GM23248 (cell line): ENCODE measurements around the gene DNAJA4. TPM values are rescaled to one million over a fixed set of nuclear protein-coding genes. Genes with fewer than 3 reads are reported as not detected.

Experiments used
- DNase-seq: peaks from one replicate; pipeline ENCODE4 v3.0.0-alpha.2; 2015
- H2AFZ ChIP-seq: fragments of 200-600 bp; sonication (generic); 2 replicates; pipeline ENCODE4 v1.6.1; 2016; ENCODE audit warnings: antibody characterized with exemption
- H3F3A ChIP-seq: fragments of 200-600 bp; sonication (generic); 2 replicates; pipeline ENCODE4 v1.6.1; 2016; ENCODE audit warnings: mild to moderate bottlenecking, antibody characterized with exemption, mixed run types; ENCODE audit not compliant: insufficient read depth
- H3K27ac ChIP-seq: fragments of 200-600 bp; sonication (generic); 2 replicates; pipeline ENCODE4 v1.5.1; 2016; ENCODE audit warnings: mild to moderate bottlenecking
- H3K27me3 ChIP-seq: fragments of 200-600 bp; sonication (generic); replicated peaks from 2 replicates; pipeline ENCODE4 v1.6.1; 2016; ENCODE audit warnings: mild to moderate bottlenecking; ENCODE audit not compliant: insufficient read depth
- H3K36me3 ChIP-seq: fragments of 200-600 bp; sonication (generic); 2 replicates; pipeline ENCODE4 v1.6.1; 2016; ENCODE audit warnings: low read depth, mild to moderate bottlenecking
- H3K4me1 ChIP-seq: fragments of 200-600 bp; sonication (generic); 2 replicates; pipeline ENCODE4 v1.6.1; 2016; ENCODE audit warnings: mild to moderate bottlenecking; ENCODE audit not compliant: insufficient read depth
- H3K4me2 ChIP-seq: fragments of 200-600 bp; sonication (generic); one replicate; pipeline ENCODE4 v1.6.1; 2016; ENCODE audit warnings: mild to moderate bottlenecking; ENCODE audit not compliant: unreplicated experiment
- H3K4me3 ChIP-seq: fragments of 200-600 bp; sonication (generic); 2 replicates; pipeline ENCODE4 v1.5.1; 2016; ENCODE audit warnings: mild to moderate bottlenecking
- H3K79me2 ChIP-seq: fragments of 200-600 bp; sonication (generic); 2 replicates; pipeline ENCODE4 v1.6.1; 2016; ENCODE audit warnings: mild to moderate bottlenecking; ENCODE audit not compliant: insufficient read depth
- H3K9ac ChIP-seq: fragments of 200-600 bp; sonication (generic); 2 replicates; pipeline ENCODE4 v1.6.1; 2016; ENCODE audit warnings: mild to moderate bottlenecking
- H3K9me2 ChIP-seq: fragments of 200-600 bp; sonication (generic); 2 replicates; pipeline ENCODE4 v1.6.1; 2016; ENCODE audit warnings: mixed run types, mild to moderate bottlenecking, moderate library complexity; ENCODE audit not compliant: insufficient read depth
- H3K9me3 ChIP-seq: fragments of 200-600 bp; sonication (generic); one replicate; pipeline ENCODE4 v1.6.1; 2017; ENCODE audit warnings: low read depth
- H4K20me1 ChIP-seq: fragments of 200-600 bp; sonication (generic); 2 replicates; pipeline ENCODE4 v1.6.0; 2016; ENCODE audit not compliant: insufficient read depth
- EZH2 ChIP-seq: fragments of 200-600 bp; sonication (generic); IDR thresholded peaks from 2 replicates; pipeline ENCODE4 v1.6.1; 2018; ENCODE audit warnings: antibody characterized with exemption, mild to moderate bottlenecking; ENCODE audit not compliant: insufficient read depth, poor library complexity, severe bottlenecking
- EZH2phosphoT487 ChIP-seq: fragments of 200-600 bp; sonication (generic); IDR thresholded peaks from 2 replicates; pipeline ENCODE4 v1.6.1; 2018; ENCODE audit warnings: antibody characterized with exemption, moderate library complexity, mild to moderate bottlenecking, low read depth; ENCODE audit not compliant: insufficient read depth
- WGBS, 2 experiments: methylation state at CpG; one replicate each; pipeline ENCODE4 v1.1.6; 2015 to 2017; ENCODE audit warnings: low lambda C conversion rate in 2 of 2, low coverage in 1 of 2; ENCODE audit errors: missing lambda C conversion rate in 2 of 2; 5-methylcytosine and 5-hydroxymethylcytosine counted together
- in situ Hi-C: fragments of 300-500 bp; cut with MboI; formaldehyde crosslinking; loops from 2 replicates; pipeline ENCODE4 v1.15.0; 2020
- polyA plus RNA-seq: library from polyadenylated mRNA; unstranded; fragments of >200 nt; fragmentation: Nextera tagmentation; extraction: Ambion mirVana; gene quantifications from 2 replicates; pipeline ENCODE4 v1.2.1, GENCODE V29; 2016
- total RNA-seq: library from RNA; depleted of rRNA; stranded (reverse); fragments of >200 nt; shearing (Covaris generic); gene quantifications from 2 replicates; pipeline ENCODE4 v1.2.3, GENCODE V29; 2014

DNAJA4 gene
- total and polyA plus RNA-seq, 2 experiments from 2014 or later = 0.43 to 1.4 TPM

DNA sequence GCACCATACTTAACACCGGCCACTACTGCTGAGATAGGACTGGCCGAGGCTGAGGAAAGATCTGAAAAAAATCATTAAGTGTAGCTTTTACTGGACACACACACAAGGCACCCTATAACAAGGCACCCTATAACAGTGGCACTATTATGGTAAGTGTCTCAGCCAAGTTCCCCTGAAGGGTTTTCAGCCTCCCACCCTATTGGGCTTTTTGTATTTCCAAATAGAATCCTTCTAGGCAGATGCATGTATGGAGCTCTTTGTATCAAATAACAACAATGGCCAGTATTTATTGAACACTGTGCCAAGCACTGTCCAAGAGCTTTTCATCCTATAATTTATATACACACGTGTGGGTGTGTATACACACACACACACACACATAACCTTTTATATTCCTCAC lies 6.7 kb upstream of the DNAJA4 start:
- no peaks in the 10 kb centered on the region for H3K4me1 ChIP-seq
- in situ Hi-C loops = no loop called here
- H2AFZ ChIP-seq = no peak overlapping the region
- H4K20me1 ChIP-seq = no peaks in the 10 kb centered on the region
- TF ChIP-seq EZH2phosphoT487 = no peak
- no peak for TF ChIP-seq EZH2
- no peaks in the 10 kb centered on the region for H3K79me2 ChIP-seq
- H3K27ac ChIP-seq = no peak overlapping the region
- DNase-seq = no peak
- no peak overlapping the region for H3K9ac ChIP-seq
- H3K9me3 ChIP-seq = no peaks in the 10 kb centered on the region
- WGBS, 2 experiments = 73 to 78% methylated on average over 3 of the region's 3 CpGs
- no peaks in the 10 kb centered on the region for H3F3A ChIP-seq
- H3K9me2 ChIP-seq = no peaks in the 10 kb centered on the region
- no peaks in the 10 kb centered on the region; the same call in 1 of the 2 replicates for H3K27me3 ChIP-seq
- no peak overlapping the region for H3K4me3 ChIP-seq
- no peak overlapping the region for H3K4me2 ChIP-seq
- no peaks in the 10 kb centered on the region for H3K36me3 ChIP-seq

DNA sequence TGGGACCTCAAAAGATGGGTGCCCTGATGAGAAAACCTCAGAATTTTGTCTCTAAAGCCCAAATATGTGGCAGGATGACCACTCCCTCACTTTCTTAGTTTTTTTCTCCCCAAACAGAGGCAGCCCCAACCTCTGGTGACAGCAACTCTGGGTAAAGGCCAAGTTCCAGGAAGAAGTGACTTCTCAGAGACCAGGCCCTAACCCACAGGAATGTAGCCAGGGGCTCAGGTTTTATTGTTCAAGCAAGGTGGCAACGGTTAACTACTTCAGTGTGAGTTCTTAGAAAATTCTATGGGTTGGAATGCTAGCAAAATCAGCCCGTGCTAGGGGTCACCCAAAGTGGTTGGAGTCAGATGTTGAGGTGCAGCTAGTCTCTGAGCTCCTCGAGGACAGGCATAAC lies 5.1 kb upstream of the DNAJA4 start:
- WGBS, 2 experiments = 34% methylated on average over 3 of the region's 3 CpGs
- H3K9me2 ChIP-seq = no peaks in the 10 kb centered on the region
- TF ChIP-seq EZH2 = no peak
- TF ChIP-seq EZH2phosphoT487 = no peak
- DNase-seq = no peak
- no peaks in the 10 kb centered on the region for H3K4me1 ChIP-seq
- no peak overlapping the region for H3K4me2 ChIP-seq
- no peaks in the 10 kb centered on the region; the same call in 1 of the 2 replicates for H3K27me3 ChIP-seq
- H4K20me1 ChIP-seq = no peaks in the 10 kb centered on the region
- no peaks in the 10 kb centered on the region for H3K9me3 ChIP-seq
- no peaks in the 10 kb centered on the region for H3K79me2 ChIP-seq
- H3K9ac ChIP-seq = no peak overlapping the region
- H2AFZ ChIP-seq = no peak overlapping the region
- no peaks in the 10 kb centered on the region for H3K36me3 ChIP-seq
- no peak overlapping the region for H3K27ac ChIP-seq
- H3F3A ChIP-seq = no peaks in the 10 kb centered on the region
- H3K4me3 ChIP-seq = no peak overlapping the region
- in situ Hi-C loops = no loop called here

DNA sequence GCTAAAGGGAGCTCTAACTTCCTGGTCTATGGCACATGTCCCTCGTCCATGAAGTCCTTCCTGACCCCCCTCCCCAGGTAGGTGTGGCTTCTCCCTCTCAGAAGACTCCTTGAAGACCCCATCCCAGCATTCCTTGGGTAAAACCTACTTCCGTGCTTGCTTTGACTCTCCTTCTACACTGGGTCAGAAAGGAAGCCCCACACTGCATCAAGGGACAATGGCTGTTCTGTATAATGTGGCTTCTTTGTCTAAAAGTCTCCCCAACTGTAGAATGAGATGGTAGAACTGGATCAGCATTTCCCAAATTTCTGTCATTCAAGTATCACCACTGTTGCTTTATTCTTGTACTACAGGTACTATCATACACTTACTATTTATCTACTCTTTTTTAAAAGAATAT lies 3.9 kb upstream of the DNAJA4 start:
- Histone ChIP-seq H3K4me3 (no peak overlapping the region), H3K4me2 (no peak overlapping the region), H4K20me1 (no peaks in the 10 kb centered on the region), H3K79me2 (no peaks in the 10 kb centered on the region), H3K9me2 (no peaks in the 10 kb centered on the region), H3K27me3 (no peaks in the 10 kb centered on the region; the same call in 1 of the 2 replicates), H2AFZ (no peak overlapping the region), H3K27ac (no peak overlapping the region), H3F3A (no peaks in the 10 kb centered on the region), H3K9ac (no peak overlapping the region), H3K36me3 (no peaks in the 10 kb centered on the region), H3K9me3 (no peaks in the 10 kb centered on the region), H3K4me1 (no peaks in the 10 kb centered on the region)
- TF ChIP-seq EZH2phosphoT487 (no peak), EZH2 (no peak)
- in situ Hi-C loops = no loop called here
- no peak for DNase-seq
- 50% methylated on average over 2 of the region's 2 CpGs for WGBS, 2 experiments

DNA sequence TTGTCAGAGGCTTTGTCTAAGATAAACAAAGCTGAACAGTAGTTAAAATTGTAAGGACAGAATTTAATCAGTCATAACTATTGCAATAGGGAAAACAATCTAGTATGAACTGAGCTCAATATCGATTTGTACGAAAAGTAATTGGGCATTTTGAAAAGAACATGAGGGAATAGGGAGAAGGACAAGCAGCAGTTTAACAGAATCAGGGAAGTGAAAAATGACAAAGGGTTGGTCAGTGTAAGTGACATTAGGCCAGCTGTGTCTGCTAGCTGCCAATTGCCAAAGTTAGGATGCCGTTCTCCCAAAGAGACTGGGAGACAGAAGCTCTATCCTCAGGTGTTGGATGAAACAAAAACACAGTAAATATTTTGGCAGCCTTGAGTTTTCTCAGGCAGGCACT lies 3.3 kb upstream of the DNAJA4 start:
- no peak for DNase-seq
- Histone ChIP-seq H3K27ac (no peak overlapping the region), H3K9me3 (no peaks in the 10 kb centered on the region), H2AFZ (no peak overlapping the region), H3K4me2 (no peak overlapping the region), H3K79me2 (no peaks in the 10 kb centered on the region), H3K4me3 (no peak overlapping the region), H4K20me1 (no peaks in the 10 kb centered on the region), H3K9me2 (no peaks in the 10 kb centered on the region), H3K4me1 (no peaks in the 10 kb centered on the region), H3F3A (no peaks in the 10 kb centered on the region), H3K27me3 (no peaks in the 10 kb centered on the region; the same call in 1 of the 2 replicates), H3K36me3 (no peaks in the 10 kb centered on the region), H3K9ac (no peak overlapping the region)
- 84 to 88% methylated on average over 3 of the region's 3 CpGs for WGBS, 2 experiments
- TF ChIP-seq EZH2 = no peak
- TF ChIP-seq EZH2phosphoT487 = no peak
- in situ Hi-C loops = no loop called here

DNA sequence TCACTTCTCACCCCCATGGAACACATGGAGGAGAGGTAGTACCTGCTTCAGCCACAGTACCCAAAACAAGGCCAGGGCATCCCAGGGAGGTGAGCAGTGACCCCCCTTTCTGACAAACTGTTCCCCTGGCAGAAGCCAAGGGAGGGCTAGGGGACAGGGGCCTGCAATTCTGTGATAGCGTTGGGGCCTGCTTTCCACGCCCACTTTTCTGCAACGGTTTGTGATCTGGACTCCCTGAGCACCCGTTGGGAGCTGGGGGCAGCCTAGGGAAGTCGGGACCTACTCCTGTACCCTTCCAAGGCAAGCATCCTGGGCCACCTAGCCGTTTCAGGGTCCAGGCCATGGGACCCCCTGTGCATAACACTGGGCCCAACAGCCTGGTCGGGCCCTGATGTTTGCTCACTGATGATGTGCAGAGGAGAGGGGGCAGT lies 996 bp upstream of the DNAJA4 start:
- Histone ChIP-seq H3K9me2 (no peaks in the 10 kb centered on the region), H3K27me3 (no peaks in the 10 kb centered on the region; the same call in 1 of the 2 replicates), H3K27ac (no peak overlapping the region), H3K36me3 (no peaks in the 10 kb centered on the region), H3K79me2 (no peaks in the 10 kb centered on the region), H3K9me3 (no peaks in the 10 kb centered on the region), H2AFZ (no peak overlapping the region; the same call in 1 of the 2 replicates), H3K4me3 (no peak overlapping the region), H3K4me2 (no peak overlapping the region), H4K20me1 (no peaks in the 10 kb centered on the region), H3F3A (no peaks in the 10 kb centered on the region), H3K4me1 (no peaks in the 10 kb centered on the region), H3K9ac (no peak overlapping the region)
- in situ Hi-C loops = no loop called here
- WGBS, 2 experiments = 87 to 95% methylated on average over 7 of the region's 7 CpGs
- DNase-seq = no peak
- TF ChIP-seq EZH2 (no peak), EZH2phosphoT487 (no peak)
